GM10248 (cell line): ENCODE measurements around the gene EPB41.

Source experiments
- CTCF ChIA-PET: fragments of 300-600 bp; sonication (Branson Sonifier 250); formaldehyde crosslinking; extraction: SDS; loops from one replicate; lab custom pipeline; 2021; ENCODE audit warnings: antibody characterized with exemption; lab: Yijun Ruan, JAX
- POLR2A ChIA-PET: fragments of 350-650 bp; sonication (Branson Sonifier 250); formaldehyde crosslinking; extraction: SDS; loops from one replicate; lab custom pipeline; 2020; ENCODE audit warnings: antibody characterized with exemption; lab: Yijun Ruan, JAX
- DNase-seq: peaks from one replicate; pipeline ENCODE4 v3.0.0; 2012; ENCODE audit errors: extremely low spot score
- TF ChIP-seq, protein P1 (sequence below): IDR thresholded peaks from 2 replicates; pipeline ENCODE4 v1.5.1; 2012; ENCODE audit warnings: mild to moderate bottlenecking, low read depth; ENCODE audit errors: extremely low read depth, missing control alignments, control extremely low read depth

The EPB41 gene

DNA sequence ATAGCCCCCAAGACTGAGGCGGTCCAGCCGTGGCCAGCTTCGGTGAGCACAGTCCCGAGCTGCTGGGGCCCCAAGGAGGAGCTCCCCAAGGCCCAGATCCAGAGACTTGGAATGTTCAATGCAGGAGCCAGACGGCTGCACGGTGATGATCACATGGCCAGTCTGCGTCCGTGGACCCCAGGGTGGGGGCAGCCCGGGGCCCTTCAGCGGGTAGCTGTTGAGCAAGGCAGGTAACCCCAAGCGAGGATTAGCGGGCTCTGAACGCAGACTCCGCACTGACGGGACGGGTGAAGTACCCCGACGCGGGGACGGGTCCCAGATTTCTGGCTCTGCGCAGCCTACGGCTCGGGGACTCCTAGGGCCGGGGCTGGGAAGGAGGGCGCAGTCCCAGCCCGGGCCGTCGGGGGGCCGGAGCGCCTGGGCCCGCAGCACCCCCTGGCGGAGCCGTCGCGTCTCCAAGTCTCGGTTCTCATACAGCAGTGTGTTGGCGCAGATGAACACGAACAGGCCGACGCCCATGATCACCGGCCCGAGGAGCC, 206.6 kb downstream of the EPB41 start:
- POLR2A ChIA-PET, result no interaction called here

DNA sequence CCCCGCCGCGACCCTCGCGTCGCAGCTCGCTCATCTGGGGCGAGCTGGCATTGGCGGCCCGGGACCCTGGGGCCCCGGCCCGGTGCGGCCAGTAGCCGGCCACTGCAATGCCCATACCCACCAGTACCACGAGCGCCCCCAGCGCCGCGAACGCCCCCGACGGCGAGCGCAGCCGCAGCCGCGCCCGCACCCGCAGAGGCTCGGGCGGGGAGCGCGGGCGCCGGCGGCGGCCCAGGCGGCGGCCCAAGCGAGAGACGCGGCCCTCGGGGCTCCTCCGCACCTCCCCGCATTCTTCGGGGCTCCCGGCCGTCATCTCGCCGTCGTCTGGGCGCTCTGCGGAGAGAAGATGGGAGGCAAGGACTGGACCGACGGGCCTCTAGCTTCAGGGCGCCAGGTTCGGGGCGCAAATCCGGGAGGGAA, 207.2 kb downstream of the EPB41 start:
- CTCF ChIA-PET, result interaction anchor here (0.7 to 2.4 kb wide), 5 partner anchors 9 to 239 kb away, joined by 3 to 7 read pairs (median 4); no protein-coding TSS in a partner anchor
- POLR2A ChIA-PET, result no interaction called here
- TF ChIP-seq, protein P1, sequence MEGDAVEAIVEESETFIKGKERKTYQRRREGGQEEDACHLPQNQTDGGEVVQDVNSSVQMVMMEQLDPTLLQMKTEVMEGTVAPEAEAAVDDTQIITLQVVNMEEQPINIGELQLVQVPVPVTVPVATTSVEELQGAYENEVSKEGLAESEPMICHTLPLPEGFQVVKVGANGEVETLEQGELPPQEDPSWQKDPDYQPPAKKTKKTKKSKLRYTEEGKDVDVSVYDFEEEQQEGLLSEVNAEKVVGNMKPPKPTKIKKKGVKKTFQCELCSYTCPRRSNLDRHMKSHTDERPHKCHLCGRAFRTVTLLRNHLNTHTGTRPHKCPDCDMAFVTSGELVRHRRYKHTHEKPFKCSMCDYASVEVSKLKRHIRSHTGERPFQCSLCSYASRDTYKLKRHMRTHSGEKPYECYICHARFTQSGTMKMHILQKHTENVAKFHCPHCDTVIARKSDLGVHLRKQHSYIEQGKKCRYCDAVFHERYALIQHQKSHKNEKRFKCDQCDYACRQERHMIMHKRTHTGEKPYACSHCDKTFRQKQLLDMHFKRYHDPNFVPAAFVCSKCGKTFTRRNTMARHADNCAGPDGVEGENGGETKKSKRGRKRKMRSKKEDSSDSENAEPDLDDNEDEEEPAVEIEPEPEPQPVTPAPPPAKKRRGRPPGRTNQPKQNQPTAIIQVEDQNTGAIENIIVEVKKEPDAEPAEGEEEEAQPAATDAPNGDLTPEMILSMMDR, result no peak

More for the DNA sequence above, 206.6 kb downstream of the EPB41 start:
- peak; percentile 78 for DNase-seq
- TF ChIP-seq, protein P1, result peak; percentile 72
- CTCF ChIA-PET, result interaction anchor here (0.9 to 2.4 kb wide), 7 partner anchors 8 to 88 kb away, joined by 3 to 7 read pairs (median 4); no protein-coding TSS in a partner anchor

DNA sequence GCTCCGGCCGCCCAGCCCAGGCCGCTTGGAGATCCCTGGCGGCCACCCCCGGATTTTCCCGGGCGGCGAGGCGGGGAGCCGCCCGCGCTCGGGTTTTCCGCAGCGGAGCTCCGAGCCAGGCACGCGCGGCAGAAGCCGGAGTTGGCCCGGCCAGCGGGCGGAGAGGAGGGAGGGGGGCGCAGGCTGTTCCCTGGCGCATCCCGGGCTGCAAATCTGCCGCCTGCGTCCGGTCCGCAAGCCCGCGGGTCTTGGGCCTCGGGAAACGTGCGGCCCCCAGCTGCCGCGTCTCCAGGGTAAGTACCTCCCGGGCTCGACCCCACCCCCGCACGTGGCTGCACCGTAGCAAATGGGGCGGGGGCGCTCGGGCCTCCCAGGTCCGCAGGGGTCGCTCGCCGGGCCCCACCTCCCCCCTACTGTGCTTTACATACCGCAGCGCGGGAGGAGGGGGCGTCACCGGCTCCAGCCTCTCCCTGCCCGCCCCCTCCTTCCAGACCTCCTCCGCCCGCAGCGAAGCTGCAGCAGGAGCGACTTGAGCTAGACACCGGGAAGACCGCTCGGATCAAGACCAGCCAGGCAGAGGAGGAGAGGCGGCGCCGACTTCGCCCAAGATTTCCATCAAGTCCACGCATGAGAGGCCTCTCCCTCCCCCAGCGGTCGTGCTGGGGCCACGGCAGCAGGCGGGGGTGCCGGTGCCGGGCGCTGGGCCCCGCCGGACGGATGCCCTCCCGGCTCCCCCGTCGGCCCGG, 207.7 kb downstream of the EPB41 start:
- TF ChIP-seq, protein P1, result no peak
- DNase-seq, result no peak
- CTCF ChIA-PET, result interaction anchor here (0.7 to 2.4 kb wide), 5 partner anchors 9 to 240 kb away, joined by 3 to 7 read pairs (median 4); no protein-coding TSS in a partner anchor
- POLR2A ChIA-PET, result no interaction called here

More for the DNA sequence above, 207.2 kb downstream of the EPB41 start:
- DNase-seq, result no peak

DNA sequence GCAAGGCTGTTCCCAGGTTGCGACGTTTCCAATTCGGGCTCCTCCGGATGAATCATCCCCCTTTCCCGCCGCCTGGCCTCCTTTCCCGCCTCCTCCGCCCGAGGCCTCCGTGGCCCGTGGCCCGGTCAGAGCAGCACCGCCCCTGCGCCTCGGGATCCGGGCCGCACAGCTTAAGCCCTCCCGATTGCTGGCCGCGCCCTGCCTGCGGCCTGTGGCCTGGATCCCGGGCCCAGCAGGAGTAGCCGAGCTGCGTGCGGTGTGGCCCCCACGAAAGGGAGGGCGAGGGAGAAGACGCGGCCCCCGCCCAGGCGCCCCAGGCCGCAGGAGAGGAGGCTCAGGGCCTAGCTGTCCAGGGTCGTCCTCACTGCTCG, 208.3 kb downstream of the EPB41 start:
- POLR2A ChIA-PET, result no interaction called here
- DNase-seq, result no peak
- TF ChIP-seq, protein P1, result no peak
- CTCF ChIA-PET, result interaction anchor here (1.1 to 2.4 kb wide), 2 partner anchors 20 to 241 kb away, joined by 3 to 7 read pairs; no protein-coding TSS in a partner anchor

DNA sequence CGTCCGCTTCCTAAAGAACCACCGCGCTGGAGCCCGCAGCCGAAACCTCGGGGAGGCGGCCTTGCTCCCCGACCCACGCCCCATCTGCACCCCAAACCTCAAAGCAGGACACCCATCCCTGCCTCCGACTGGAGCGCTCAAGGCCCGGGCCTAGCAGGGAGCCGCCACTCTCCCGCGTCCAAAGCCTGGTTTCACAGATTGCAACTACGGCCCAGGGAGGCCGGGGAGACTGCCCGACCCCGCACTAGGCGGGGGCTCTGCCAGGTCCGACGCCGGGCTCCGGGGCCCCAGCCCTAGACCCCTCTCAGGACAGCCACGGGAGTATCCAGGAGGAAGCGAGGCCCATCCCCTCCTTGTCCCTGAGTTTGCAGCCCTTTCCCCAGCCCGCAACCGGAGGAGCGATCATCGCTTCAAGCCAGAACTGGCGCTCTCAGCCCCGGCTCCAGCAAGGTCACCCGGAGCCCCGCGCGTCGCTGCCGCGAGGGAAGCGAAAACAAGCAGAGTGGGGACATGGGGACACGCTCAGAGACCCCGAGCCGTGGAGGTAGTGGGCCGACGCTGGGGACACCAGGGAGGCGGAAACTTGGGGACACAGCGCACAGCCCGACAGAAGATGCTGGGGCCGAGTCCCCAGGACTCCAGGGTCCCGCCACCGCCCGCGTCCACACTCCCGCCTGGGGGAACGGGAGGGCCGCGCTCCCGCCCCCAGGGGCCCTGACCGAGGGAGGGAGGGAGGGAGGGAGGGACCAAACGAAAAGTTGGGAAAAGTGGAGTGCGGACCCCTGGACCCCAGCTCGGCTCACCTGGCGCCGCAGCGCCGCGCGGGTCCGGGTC, 208.9 kb downstream of the EPB41 start:
- ChIA-PET CTCF (interaction anchor here (1.4 to 2.0 kb wide), 4 partner anchors 79 to 246 kb away, joined by 4 to 7 read pairs (median 6); no protein-coding TSS in a partner anchor), POLR2A (no interaction called here)
- no peak for DNase-seq

More for the DNA sequence above, 208.9 kb downstream of the EPB41 start:
- TF ChIP-seq, protein P1, result no peak
